Right lobe of liver (tissue), 6 donors: ENCODE results near the gene GALNT17. TPM values are rescaled to one million over a fixed set of nuclear protein-coding genes. Genes with fewer than 3 reads are reported as not detected.

Experiments
- ATAC-seq, 4 donors: fragments of 200-7000 bp; cut with Tn5 transposase; one replicate each; pipeline ENCODE4 v1.9.1; 2020; ENCODE audit warnings: mild to moderate bottlenecking in 4 of 4, moderate library complexity in 4 of 4
- DNase-seq, 3 donors: peaks; one replicate each; pipeline ENCODE4 v3.0.0-alpha.2; 2020
- H3K27ac ChIP-seq, 3 donors: fragments of 200-600 bp; one replicate each; pipeline ENCODE4 v1.8.0; 2022
- H3K27me3 ChIP-seq, 2 donors: fragments of 200-600 bp; one replicate each; pipeline ENCODE4 v1.8.0; 2022
- H3K36me3 ChIP-seq, 4 donors: fragments of 200-600 bp; sonication (generic) in 1 of 4; one replicate each; pipeline versions ENCODE4 v1.5.1 to v1.8.0; 2017 to 2022; ENCODE audit warnings: control low read depth in 1 of 4
- H3K4me1 ChIP-seq, 4 donors: fragments of 200-600 bp; sonication (generic) in 1 of 4; one replicate each; pipeline versions ENCODE4 v1.5.1 to v1.8.0; 2017 to 2022; ENCODE audit warnings: control low read depth in 1 of 4
- H3K4me3 ChIP-seq, 3 donors: fragments of 200-600 bp; one replicate each; pipeline ENCODE4 v1.8.0; 2022
- H3K9me3 ChIP-seq, 4 donors: fragments of 200-600 bp; sonication (generic) in 1 of 4; one replicate each; pipeline versions ENCODE4 v1.5.1 to v1.8.0; 2017 to 2022; ENCODE audit warnings: control low read depth in 1 of 4
- CTCF ChIP-seq, 4 donors: fragments of 200-600 bp in 3 of 4; fragments of 450-650 bp in 1 of 4; IDR thresholded peaks; one replicate each; pipeline versions ENCODE4 v1.5.1 to v1.8.0; 2016 to 2022; ENCODE audit warnings: antibody characterized with exemption in 4 of 4, mild to moderate bottlenecking in 2 of 4
- POLR2A ChIP-seq: fragments of 450-650 bp; IDR thresholded peaks from one replicate; pipeline ENCODE4 v1.6.1; 2017; ENCODE audit warnings: antibody characterized with exemption, mild to moderate bottlenecking
- WGBS: methylation state at CpG from one replicate; pipeline ENCODE4 v1.1.6; 2018; ENCODE audit warnings: low coverage, low lambda C conversion rate; ENCODE audit not compliant: insufficient coverage; ENCODE audit errors: missing lambda C conversion rate; 5-methylcytosine and 5-hydroxymethylcytosine counted together
- intact Hi-C, 2 donors: fragments of 100-400 bp; cut with DNase I; formaldehyde crosslinking; loops; one replicate each; pipeline versions ENCODE4 v1.11.2 to v1.14.1; 2022
- total RNA-seq, 6 experiments: library from RNA; depleted of rRNA in 2 of 6; stranded (reverse); fragments of >200 nt in 2 of 6; fragmentation: NEBNext Ultra II Directional in 3 of 6; extraction: Animal tissue kit (Norgen Biotek cat#: 25700) in 3 of 6; gene quantifications; one replicate each; pipeline versions ENCODE4 v1.1.0 to v1.2.4, GENCODE V29; 2016 to 2023
- donor health status: DM: no; HTN: yes; CAD: no.
- donor health status: DM: no; HTN: no; CAD: no.
- donor health status: DM: no; HTN: no; CAD: no.
- donor health status: DM: no; HTN: yes; CAD: no.
- donor health status: DM: no; HTN: yes; CAD: no.

GALNT17 gene
- total RNA-seq, 6 experiments from 2014 or later: 0.06 to 0.31 (median 0.10) TPM

- Histone ChIP-seq H3K9me3 (no peaks in the 10 kb centered on the region), H3K4me3 (no peak overlapping the region), H3K27ac (no peak overlapping the region), H3K36me3 (no peaks in the 10 kb centered on the region), H3K27me3 (no peaks in the 10 kb centered on the region), H3K4me1 (no peaks in the 10 kb centered on the region)
- intact Hi-C loops: no loop called here
- TF ChIP-seq CTCF (IDR thresholded peaks at IDR 0.05) (no peak), POLR2A (no peak)
- ATAC-seq: no peak
- DNase-seq: no peak
Measured at GRCh38 chr7:71454981-71455380, 323.0 kb downstream of the GALNT17 start.

- TF ChIP-seq CTCF (IDR thresholded peaks at IDR 0.05) (no peak), POLR2A (no peak)
- WGBS: 10% methylated on average over 4 of the region's 4 CpGs
- DNase-seq (no peak), ATAC-seq (no peak)
- no peaks in the 10 kb centered on the region for H3K36me3 ChIP-seq
- H3K4me1 ChIP-seq: no peaks in the 10 kb centered on the region
- H3K27ac ChIP-seq: no peak overlapping the region
- no peak overlapping the region for H3K4me3 ChIP-seq
- no peaks in the 10 kb centered on the region for H3K27me3 ChIP-seq
- intact Hi-C loops: no loop called here
- H3K9me3 ChIP-seq: no peaks in the 10 kb centered on the region
Measured at GRCh38 chr7:71457021-71457420, 325.1 kb downstream of the GALNT17 start.

- Histone ChIP-seq H3K4me3 (no peak overlapping the region), H3K9me3 (no peaks in the 10 kb centered on the region), H3K27ac (no peak overlapping the region), H3K4me1 (no peaks in the 10 kb centered on the region), H3K27me3 (no peaks in the 10 kb centered on the region), H3K36me3 (no peaks in the 10 kb centered on the region)
- ATAC-seq: no peak
- WGBS: 26% methylated on average over 8 of the region's 9 CpGs
- TF ChIP-seq CTCF (IDR thresholded peaks at IDR 0.05) (no peak), POLR2A (no peak)
- no peak for DNase-seq
- intact Hi-C loops: no loop called here
Measured at GRCh38 chr7:71457846-71458590, 326.1 kb downstream of the GALNT17 start.

GRCh38 chr7:71459132-71459531 is 327.2 kb downstream of the GALNT17 start:
- Histone ChIP-seq H3K9me3 (no peaks in the 10 kb centered on the region), H3K27me3 (no peaks in the 10 kb centered on the region), H3K27ac (no peak overlapping the region), H3K4me3 (no peak overlapping the region), H3K4me1 (no peaks in the 10 kb centered on the region), H3K36me3 (no peaks in the 10 kb centered on the region)
- DNase-seq (no peak), ATAC-seq (no peak)
- intact Hi-C loops: no loop called here
- TF ChIP-seq CTCF (IDR thresholded peaks at IDR 0.05) (no peak), POLR2A (no peak)

GRCh38 chr7:71461572-71461971 is 329.6 kb downstream of the GALNT17 start:
- H3K27me3 ChIP-seq: no peaks in the 10 kb centered on the region
- H3K36me3 ChIP-seq: no peaks in the 10 kb centered on the region
- H3K4me1 ChIP-seq: no peaks in the 10 kb centered on the region
- H3K9me3 ChIP-seq: no peaks in the 10 kb centered on the region
- no peak for ATAC-seq
- no peak overlapping the region for H3K4me3 ChIP-seq
- 60% methylated on average over 4 of the region's 9 CpGs for WGBS
- TF ChIP-seq POLR2A (no peak), CTCF (IDR thresholded peaks at IDR 0.05) (no peak)
- intact Hi-C loops: no loop called here
- H3K27ac ChIP-seq: no peak overlapping the region
- no peak for DNase-seq
